Endodermal cell (in vitro differentiated cells): ENCODE measurements around the gene SLFN12. TPM values are rescaled to one million over a fixed set of nuclear protein-coding genes. Genes with fewer than 3 reads are reported as not detected.

Experiments
- DNase-seq: peaks from one replicate; pipeline ENCODE4 v3.0.0-alpha.2; 2017
- H3K27ac ChIP-seq: 2 replicates; pipeline ENCODE4 v1.5.1; 2013; ENCODE audit warnings: mild to moderate bottlenecking, low read depth, low read length, moderate library complexity
- H3K27me3 ChIP-seq: 2 replicates; pipeline ENCODE4 v1.6.1; 2013; ENCODE audit warnings: mild to moderate bottlenecking, low read length, moderate library complexity; ENCODE audit not compliant: insufficient read depth, control insufficient read depth, poor library complexity, severe bottlenecking
- H3K36me3 ChIP-seq: 2 replicates; pipeline ENCODE4 v1.7.0; 2013; ENCODE audit warnings: mild to moderate bottlenecking, low read length, moderate library complexity; ENCODE audit not compliant: control insufficient read depth, insufficient read depth
- H3K4me1 ChIP-seq: one replicate; pipeline ENCODE4 v1.7.0; 2013; ENCODE audit warnings: low read length; ENCODE audit not compliant: control insufficient read depth, insufficient read depth
- H3K4me3 ChIP-seq: 2 replicates; pipeline ENCODE4 v1.5.1; 2013; ENCODE audit warnings: mild to moderate bottlenecking, low read length, moderate library complexity
- H3K9ac ChIP-seq: 2 replicates; pipeline ENCODE4 v1.6.1; 2013; ENCODE audit warnings: mild to moderate bottlenecking, low read length, moderate library complexity; ENCODE audit not compliant: poor library complexity, severe bottlenecking; ENCODE audit errors: extremely low read depth
- H3K9me3 ChIP-seq: 2 replicates; pipeline ENCODE4 v1.6.1; 2013; ENCODE audit warnings: mild to moderate bottlenecking, low read length, moderate library complexity; ENCODE audit not compliant: control insufficient read depth
- H3K27ac Mint-ChIP-seq: 2 replicates; pipeline ENCODE4 v1.8.0; 2020; ENCODE audit warnings: mixed read lengths
- H3K27me3 Mint-ChIP-seq: 2 replicates; pipeline ENCODE4 v1.8.0; 2021; ENCODE audit warnings: mild to moderate bottlenecking, mixed read lengths; ENCODE audit not compliant: insufficient read depth
- H3K36me3 Mint-ChIP-seq: 2 replicates; pipeline ENCODE4 v1.8.0; 2020; ENCODE audit warnings: low read depth, mixed read lengths
- H3K4me1 Mint-ChIP-seq: 2 replicates; pipeline ENCODE4 v1.8.0; 2020; ENCODE audit warnings: mixed read lengths
- H3K4me3 Mint-ChIP-seq: 2 replicates; pipeline ENCODE4 v1.8.0; 2020; ENCODE audit warnings: mild to moderate bottlenecking, moderate library complexity, mixed read lengths
- H3K9me3 Mint-ChIP-seq: 2 replicates; pipeline ENCODE4 v1.8.0; 2020; ENCODE audit warnings: mild to moderate bottlenecking, mixed read lengths
- WGBS, 2 experiments: methylation state at CpG; one replicate each; pipeline versions ENCODE4 v1.1.5 to v1.1.7; 2013; ENCODE audit warnings: missing lambda C conversion rate in 2 of 2, mixed read lengths in 1 of 2; ENCODE audit not compliant: insufficient coverage in 1 of 2, insufficient read length in 1 of 2; 5-methylcytosine and 5-hydroxymethylcytosine counted together
- total RNA-seq, 2 donors: library from RNA; stranded (reverse); fragmentation: NEBNext Ultra II Directional in 1 of 2; extraction: Animal tissue kit (Norgen Biotek cat#: 25700) in 1 of 2; gene quantifications; 2 replicates in 1 of 2; 3 replicates in 1 of 2; pipeline ENCODE4 v1.2.1, GENCODE V29; 2021
- TF ChIP-seq, protein P1 (sequence below): fragments of 200-600 bp; sonication (generic); conservative IDR thresholded peaks from 2 replicates; pipeline ENCODE4 v1.5.0; 2021; ENCODE audit warnings: antibody characterized with exemption, mild to moderate bottlenecking

The SLFN12 gene
- total RNA-seq, 2 donors from 2014 or later, result 3.7 to 4.9 TPM

DNA sequence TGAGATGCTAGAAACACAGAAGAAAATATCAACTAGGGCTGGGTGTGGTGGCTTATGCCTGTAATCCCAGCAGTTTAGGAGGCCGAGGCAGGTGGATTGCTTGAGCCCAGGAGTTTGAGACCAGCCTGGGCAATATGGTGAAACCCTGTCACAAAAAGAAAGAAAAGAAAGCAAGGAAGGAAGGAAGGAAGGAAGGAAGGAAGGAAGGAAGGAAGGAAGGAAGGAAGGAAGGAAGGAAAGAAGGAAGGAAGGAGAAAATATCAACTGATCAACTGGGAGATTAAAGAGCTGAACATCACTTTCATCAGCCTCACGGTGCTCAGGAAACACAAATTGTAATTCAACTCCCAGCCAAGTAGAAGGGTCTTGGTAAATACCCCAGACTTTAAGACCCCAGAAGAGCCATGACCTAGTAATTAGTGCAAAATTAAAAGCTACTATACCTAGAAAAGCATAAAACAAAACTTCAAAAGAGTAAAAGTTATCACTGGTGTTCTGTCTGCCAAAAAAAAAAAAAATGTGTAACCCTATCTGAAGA is 44.1 kb upstream of the SLFN12 start:
- no peak for DNase-seq
- Mint-ChIP-seq H3K4me1 (no peaks in the 10 kb centered on the region), H3K36me3 (no peaks in the 10 kb centered on the region), H3K27me3 (peaks cover 70% of the 10 kb centered on the region), H3K9me3 (no peaks in the 10 kb centered on the region), H3K4me3 (no peak overlapping the region), H3K27ac (no peak overlapping the region)
- TF ChIP-seq, protein P1, sequence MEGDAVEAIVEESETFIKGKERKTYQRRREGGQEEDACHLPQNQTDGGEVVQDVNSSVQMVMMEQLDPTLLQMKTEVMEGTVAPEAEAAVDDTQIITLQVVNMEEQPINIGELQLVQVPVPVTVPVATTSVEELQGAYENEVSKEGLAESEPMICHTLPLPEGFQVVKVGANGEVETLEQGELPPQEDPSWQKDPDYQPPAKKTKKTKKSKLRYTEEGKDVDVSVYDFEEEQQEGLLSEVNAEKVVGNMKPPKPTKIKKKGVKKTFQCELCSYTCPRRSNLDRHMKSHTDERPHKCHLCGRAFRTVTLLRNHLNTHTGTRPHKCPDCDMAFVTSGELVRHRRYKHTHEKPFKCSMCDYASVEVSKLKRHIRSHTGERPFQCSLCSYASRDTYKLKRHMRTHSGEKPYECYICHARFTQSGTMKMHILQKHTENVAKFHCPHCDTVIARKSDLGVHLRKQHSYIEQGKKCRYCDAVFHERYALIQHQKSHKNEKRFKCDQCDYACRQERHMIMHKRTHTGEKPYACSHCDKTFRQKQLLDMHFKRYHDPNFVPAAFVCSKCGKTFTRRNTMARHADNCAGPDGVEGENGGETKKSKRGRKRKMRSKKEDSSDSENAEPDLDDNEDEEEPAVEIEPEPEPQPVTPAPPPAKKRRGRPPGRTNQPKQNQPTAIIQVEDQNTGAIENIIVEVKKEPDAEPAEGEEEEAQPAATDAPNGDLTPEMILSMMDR, result no peak
- Histone ChIP-seq H3K36me3 (no peaks in the 10 kb centered on the region), H3K4me3 (no peak overlapping the region), H3K4me1 (no peaks in the 10 kb centered on the region), H3K27ac (no peak overlapping the region), H3K9me3 (no peaks in the 10 kb centered on the region), H3K27me3 (peaks cover 25% of the 10 kb centered on the region), H3K9ac (no peak overlapping the region)
- WGBS, 2 experiments, result 84 to 91% methylated on average over 1 to 2 of the region's 2 CpGs

DNA sequence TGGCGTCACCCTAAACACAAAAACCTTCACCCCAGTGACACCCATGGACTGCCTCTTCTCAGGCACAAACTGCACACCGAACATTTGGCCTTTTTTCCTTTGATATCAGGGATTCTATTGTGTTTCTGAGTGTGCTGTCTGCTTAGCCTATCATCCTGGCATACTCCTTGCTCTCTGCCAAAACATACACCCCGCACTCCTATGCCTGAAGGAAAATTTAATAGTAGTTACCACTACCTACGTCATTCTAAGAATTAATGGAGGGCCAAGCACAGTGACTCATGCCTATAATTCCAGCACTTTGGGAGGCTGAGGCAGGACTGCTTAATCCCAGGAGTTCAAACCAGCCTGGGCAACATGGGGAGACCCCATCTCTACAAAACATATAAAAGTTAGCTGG is 36.2 kb upstream of the SLFN12 start:
- no peaks in the 10 kb centered on the region for H3K4me1 Mint-ChIP-seq
- Histone ChIP-seq H3K36me3 (no peaks in the 10 kb centered on the region), H3K4me1 (no peaks in the 10 kb centered on the region), H3K27ac (no peak overlapping the region), H3K9ac (no peak overlapping the region), H3K9me3 (no peaks in the 10 kb centered on the region), H3K4me3 (no peak overlapping the region), H3K27me3 (no peaks in the 10 kb centered on the region)
- H3K9me3 Mint-ChIP-seq, result no peaks in the 10 kb centered on the region
- no peak overlapping the region for H3K4me3 Mint-ChIP-seq
- TF ChIP-seq, protein P1, result no peak
- DNase-seq, result no peak
- H3K27me3 Mint-ChIP-seq, result peaks cover 30% of the 10 kb centered on the region
- H3K27ac Mint-ChIP-seq, result no peak overlapping the region
- H3K36me3 Mint-ChIP-seq, result no peaks in the 10 kb centered on the region
- WGBS, 2 experiments, result 87 to 94% methylated on average over 3 to 4 of the region's 4 CpGs

DNA sequence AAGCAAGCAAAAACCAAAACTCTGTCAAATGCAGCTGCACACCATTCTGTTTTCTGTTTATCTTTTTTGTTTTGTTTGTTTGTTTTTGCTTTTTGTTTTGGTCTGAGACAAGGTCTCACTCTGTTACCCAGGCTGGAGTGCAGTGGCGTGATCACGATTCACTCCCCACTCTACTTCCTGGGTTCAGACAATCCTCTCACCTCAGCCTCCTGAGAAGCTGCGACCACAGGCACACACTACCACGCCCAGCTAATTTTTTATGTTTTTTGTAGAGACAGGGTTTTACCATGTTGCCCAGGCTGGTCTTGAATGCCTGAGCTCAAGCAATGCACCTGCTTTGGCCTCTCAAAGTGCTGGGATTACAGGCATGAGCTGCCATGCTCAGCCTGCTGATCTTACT is 35.5 kb upstream of the SLFN12 start:
- no peaks in the 10 kb centered on the region for H3K9me3 Mint-ChIP-seq
- H3K27me3 Mint-ChIP-seq, result peaks cover 27% of the 10 kb centered on the region
- Histone ChIP-seq H3K36me3 (no peaks in the 10 kb centered on the region), H3K4me3 (no peak overlapping the region), H3K27me3 (no peaks in the 10 kb centered on the region), H3K9me3 (no peaks in the 10 kb centered on the region), H3K4me1 (no peaks in the 10 kb centered on the region), H3K9ac (no peak overlapping the region), H3K27ac (no peak overlapping the region)
- peaks cover 5% of the 10 kb centered on the region for H3K4me1 Mint-ChIP-seq
- no peak overlapping the region for H3K27ac Mint-ChIP-seq
- 84% methylated on average over 4 of the region's 4 CpGs; no CpG with 5 or more reads in 1 of the 2 experiments for WGBS, 2 experiments
- TF ChIP-seq, protein P1, result no peak
- H3K4me3 Mint-ChIP-seq, result no peak overlapping the region
- H3K36me3 Mint-ChIP-seq, result no peaks in the 10 kb centered on the region
- no peak for DNase-seq
